HepG2 (cell line): Measurements from ENCODE around the gene ERCC6. TPM values are rescaled to one million over a fixed set of nuclear protein-coding genes. Genes with fewer than 3 reads are reported as not detected.

ENCODE experiments used
- ATAC-seq: fragments of 200-7000 bp; cut with Tn5 transposase; 3 replicates; pipeline ENCODE4 v1.9.1; 2020; ENCODE audit warnings: mild to moderate bottlenecking, moderate library complexity
- BruUV-seq: library from RNA; stranded (reverse); fragments of 400-500 nt; replicated peaks from 2 replicates; lab custom pipeline; 2021; lab: Mats Ljungman, UMichigan
- CTCF ChIA-PET: fragments of 300-600 bp; formaldehyde crosslinking; extraction: SDS; loops from one replicate; lab custom pipeline; 2021; ENCODE audit warnings: low total read pairs, inconsistent platforms, low intra/inter-chr PET ratio; lab: Yijun Ruan, JAX
- POLR2A ChIA-PET: fragments of 350-600 bp; sonication (Branson Sonifier 250); formaldehyde crosslinking; loops from one replicate; lab custom pipeline; 2020; ENCODE audit warnings: antibody characterized with exemption, inconsistent platforms; lab: Yijun Ruan, JAX
- DNase-seq: peaks from one replicate; pipeline ENCODE4 v3.0.0-alpha.2; 2015; ENCODE audit warnings: low spot score
- FAIRE-seq: peaks from 3 replicates; lab custom pipeline; 2011; peaks lifted over from hg19 to GRCh38; lab: Jason Lieb, UNC
- H2AFZ ChIP-seq: one replicate; pipeline ENCODE4 v1.6.1; 2011; ENCODE audit warnings: low read length, inconsistent platforms
- H3K27ac ChIP-seq: fragments of 300-600 bp; 3 replicates; pipeline ENCODE4 v1.8.0; 2011; ENCODE audit warnings: mixed run types, mild to moderate bottlenecking, mixed read lengths, low read length, inconsistent platforms; ENCODE audit not compliant: insufficient read depth; ENCODE audit errors: extremely low read length
- H3K27me3 ChIP-seq, 2 experiments: fragments of 200-600 bp in 1 of 2; 2 replicates in 1 of 2; 3 replicates in 1 of 2; pipeline versions ENCODE4 v1.6.0 to v1.8.0; 2011; ENCODE audit warnings: low read length in 2 of 2, mild to moderate bottlenecking in 2 of 2, moderate library complexity in 2 of 2, inconsistent platforms in 1 of 2; ENCODE audit not compliant: insufficient read depth in 2 of 2, control insufficient read depth in 1 of 2
- H3K36me3 ChIP-seq, 2 experiments: fragments of 200-600 bp in 1 of 2; replicated peaks in 1 of 2; 2 replicates in 1 of 2; 3 replicates in 1 of 2; pipeline versions ENCODE4 v1.5.1 to v1.8.0; 2011; ENCODE audit warnings: low read length in 2 of 2, inconsistent platforms in 1 of 2; ENCODE audit not compliant: insufficient read depth in 2 of 2, control insufficient read depth in 1 of 2
- H3K4me1 ChIP-seq: 2 replicates; pipeline ENCODE4 v1.5.1; 2012; ENCODE audit warnings: low read length, inconsistent platforms; ENCODE audit not compliant: insufficient read depth
- H3K4me2 ChIP-seq: 2 replicates; pipeline ENCODE4 v1.6.0; 2011; ENCODE audit warnings: low read depth, low read length, inconsistent platforms
- H3K4me3 ChIP-seq, 3 experiments: fragments of 200-600 bp in 1 of 3; sonication (generic), shearing (Covaris generic) in 1 of 3; replicated peaks in 1 of 3; 2 replicates each; pipeline ENCODE4 v1.5.1; 2011 to 2016; ENCODE audit warnings: low read length in 3 of 3, inconsistent platforms in 2 of 3, low read depth in 2 of 3, mild to moderate bottlenecking in 2 of 3, control low read depth in 1 of 3, mixed read lengths in 1 of 3; ENCODE audit not compliant: insufficient read depth in 1 of 3
- H3K79me2 ChIP-seq: one replicate; pipeline ENCODE4 v1.6.1; 2011; ENCODE audit warnings: low read length, inconsistent platforms; ENCODE audit not compliant: insufficient read depth
- H3K9ac ChIP-seq: 2 replicates; pipeline ENCODE4 v1.6.0; 2011; ENCODE audit warnings: mild to moderate bottlenecking, low read depth, low read length, inconsistent platforms; ENCODE audit not compliant: insufficient read depth
- H3K9me3 ChIP-seq: 2 replicates; pipeline ENCODE4 v1.5.1; 2012; ENCODE audit warnings: mild to moderate bottlenecking, low read length
- H4K20me1 ChIP-seq: 2 replicates; pipeline ENCODE4 v1.6.0; 2011; ENCODE audit warnings: inconsistent platforms, mild to moderate bottlenecking, low read length, moderate library complexity; ENCODE audit not compliant: insufficient read depth
- MIER3 ChIP-seq: IDR thresholded peaks from 2 replicates; pipeline ENCODE4 v1.6.1; 2016; ENCODE audit warnings: missing compliant biosample characterization, borderline replicate concordance
- NR1H2 ChIP-seq: sonication (generic); formaldehyde crosslinking; IDR thresholded peaks from 2 replicates; pipeline ENCODE4 v1.8.1; 2022; ENCODE audit warnings: low read depth, missing genetic modification reagents, borderline replicate concordance
- RFX5 ChIP-seq: IDR thresholded peaks from 2 replicates; pipeline ENCODE4 v1.6.1; 2011; ENCODE audit warnings: low read depth, low read length, improper control_type of control experiment
- TRAFD1 ChIP-seq: sonication (generic); formaldehyde crosslinking; IDR thresholded peaks from 2 replicates; pipeline ENCODE4 v1.5.1; 2020; ENCODE audit warnings: missing genetic modification reagents, mild to moderate bottlenecking, borderline replicate concordance
- ZBTB20 ChIP-seq: sonication (generic); formaldehyde crosslinking; IDR thresholded peaks from 2 replicates; pipeline ENCODE4 v1.8.1; 2023; ENCODE audit warnings: missing genetic modification reagents, low read depth, mild to moderate bottlenecking, borderline replicate concordance
- ZNF878 ChIP-seq: sonication (generic); formaldehyde crosslinking; IDR thresholded peaks from 2 replicates; pipeline ENCODE4 v1.8.1; 2023; ENCODE audit warnings: mild to moderate bottlenecking, missing genetic modification reagents, moderate library complexity
- WGBS: methylation state at CpG from one replicate; pipeline ENCODE4 v1.1.6; 2017; ENCODE audit warnings: low lambda C conversion rate; 5-methylcytosine and 5-hydroxymethylcytosine counted together
- in situ Hi-C: cut with HindIII; loops from 2 replicates; pipeline ENCODE4 v1.10.0; 2017; ENCODE audit warnings: low pct_unique_long_range_greater_than_20kb; ENCODE audit not compliant: extremely low pct_ligation_motif_present
- intact Hi-C: fragments of 100-400 bp; cut with micrococcal nuclease; formaldehyde crosslinking; loops from one replicate; pipeline ENCODE4 v1.10.0; 2022; ENCODE audit not compliant: unreplicated experiment
- polyA plus RNA-seq, 8 experiments: library from polyadenylated mRNA; depleted of rRNA in 3 of 8; stranded (reverse) in 7 of 8; unstranded in 1 of 8; fragments of >200 nt; fragmentation: Illumina TruSeq in 4 of 8; extraction: Trizol in 4 of 8; gene quantifications; 2 replicates each; pipeline versions ENCODE4 v1.2.1 to v1.2.3, GENCODE V29; 2011 to 2016; ENCODE audit warnings: low read depth in 4 of 8, missing spikeins in 1 of 8, mixed read lengths in 1 of 8; ENCODE audit not compliant: insufficient read depth in 1 of 8
- total RNA-seq, 5 experiments: library from RNA; depleted of rRNA; stranded (reverse); fragments of >200 nt; fragmentation: Illumina TruSeq; extraction: Trizol; gene quantifications; 2 replicates each; pipeline ENCODE4 v1.2.3, GENCODE V29; 2016; ENCODE audit warnings: low read depth in 1 of 5
- TF ChIP-seq, protein P1 (sequence below): sonication (generic); formaldehyde crosslinking; IDR thresholded peaks from 2 replicates; pipeline ENCODE4 v1.4.0; 2020; ENCODE audit warnings: missing genetic modification reagents

The ERCC6 gene
- total and polyA plus RNA-seq, 2 of the 13 experiments (the other 11 are each of a cell fraction or from before 2014, with no cell fraction given) = 5.1 to 9.8 TPM

GRCh38 chr10:49578392-49578791, 39.5 kb upstream of the ERCC6 start:
- Histone ChIP-seq H3K9ac (no peak overlapping the region), H3K27me3 (0 out of 5 replicates have a peak, but pooled peaks cover 0 to 6% of the 10 kb centered on the region in 2 experiments), H3K4me2 (no peak overlapping the region), H3K27ac (no peak overlapping the region), H3K36me3 (no peaks in the 10 kb centered on the region), H4K20me1 (no peaks in the 10 kb centered on the region)
- no TSS peak for BruUV-seq
- POLR2A ChIA-PET = no interaction called here
- intact Hi-C loops = no loop called here
- no peak for TF ChIP-seq MIER3
- TF ChIP-seq ZBTB20 (CRISPR knock-in tag) = no peak
- TF ChIP-seq, protein P1, sequence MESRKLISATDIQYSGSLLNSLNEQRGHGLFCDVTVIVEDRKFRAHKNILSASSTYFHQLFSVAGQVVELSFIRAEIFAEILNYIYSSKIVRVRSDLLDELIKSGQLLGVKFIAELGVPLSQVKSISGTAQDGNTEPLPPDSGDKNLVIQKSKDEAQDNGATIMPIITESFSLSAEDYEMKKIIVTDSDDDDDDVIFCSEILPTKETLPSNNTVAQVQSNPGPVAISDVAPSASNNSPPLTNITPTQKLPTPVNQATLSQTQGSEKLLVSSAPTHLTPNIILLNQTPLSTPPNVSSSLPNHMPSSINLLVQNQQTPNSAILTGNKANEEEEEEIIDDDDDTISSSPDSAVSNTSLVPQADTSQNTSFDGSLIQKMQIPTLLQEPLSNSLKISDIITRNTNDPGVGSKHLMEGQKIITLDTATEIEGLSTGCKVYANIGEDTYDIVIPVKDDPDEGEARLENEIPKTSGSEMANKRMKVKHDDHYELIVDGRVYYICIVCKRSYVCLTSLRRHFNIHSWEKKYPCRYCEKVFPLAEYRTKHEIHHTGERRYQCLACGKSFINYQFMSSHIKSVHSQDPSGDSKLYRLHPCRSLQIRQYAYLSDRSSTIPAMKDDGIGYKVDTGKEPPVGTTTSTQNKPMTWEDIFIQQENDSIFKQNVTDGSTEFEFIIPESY = no peak
- TF ChIP-seq ZNF878 (CRISPR knock-in tag) = no peak
- no peak for TF ChIP-seq NR1H2 (CRISPR knock-in tag)
- TF ChIP-seq RFX5 = no peak
- TF ChIP-seq TRAFD1 (CRISPR knock-in tag) = no peak
- TF ChIP-seq, all 625 proteins: peak for 0
- DNase-seq (no peak), FAIRE-seq (no peak), ATAC-seq (no peak)
- H3K4me1 ChIP-seq = 0 out of 2 replicates have a peak, but pooled peaks cover 3% of the 10 kb centered on the region
- in situ Hi-C loops = loop anchor here (25.0 kb wide), 1 partner anchor 634 kb away; no protein-coding TSS in a partner anchor
- CTCF ChIA-PET = no interaction called here
- 46% methylated on average over 2 of the region's 3 CpGs for WGBS
- no peak overlapping the region for H3K4me3 ChIP-seq
- no peak overlapping the region for H2AFZ ChIP-seq
- H3K9me3 ChIP-seq = no peaks in the 10 kb centered on the region
- no peaks in the 10 kb centered on the region for H3K79me2 ChIP-seq
